AG10803 (cell line): ENCODE measurements around the gene TYRP1.

Experiments used
- DNase-seq: peaks from one replicate; pipeline ENCODE4 v3.0.0; 2010; ENCODE audit warnings: low read depth
- H3K4me3 ChIP-seq: 2 replicates; pipeline ENCODE4 v1.5.1; 2011; ENCODE audit warnings: mild to moderate bottlenecking, low read length, control low read depth
- CTCF ChIP-seq: conservative IDR thresholded peaks from 2 replicates; pipeline ENCODE4 v1.5.1; 2011; ENCODE audit warnings: mild to moderate bottlenecking, low read length, control low read depth, inconsistent platforms

TYRP1 gene

GRCh38 chr9:12696931-12697622, 3.9 kb downstream of the TYRP1 start:
- H3K4me3 ChIP-seq: no peak overlapping the region
- TF ChIP-seq CTCF: no peak
- DNase-seq: peak; percentile 64

DNA sequence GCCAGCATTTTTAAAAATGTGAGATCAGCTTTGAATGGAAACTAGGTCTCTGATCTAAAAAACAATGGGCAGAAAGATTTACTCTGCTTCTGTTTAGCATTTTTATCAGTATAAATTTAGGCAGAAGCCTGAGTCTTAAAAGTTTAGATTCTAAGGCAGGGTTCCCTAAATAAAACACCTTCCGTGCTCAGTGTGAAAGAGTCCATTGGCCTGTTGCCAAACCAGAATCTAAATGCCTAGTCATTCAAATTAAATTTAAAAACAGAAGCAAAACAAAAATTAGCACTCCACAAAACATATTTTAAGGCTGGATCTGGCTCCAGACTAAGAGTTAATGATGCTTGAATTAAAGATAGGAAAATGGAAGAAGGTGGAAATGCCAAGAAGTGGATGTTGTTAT, 4.5 kb downstream of the TYRP1 start:
- TF ChIP-seq CTCF: no peak
- H3K4me3 ChIP-seq: no peak overlapping the region
- no peak for DNase-seq

DNA sequence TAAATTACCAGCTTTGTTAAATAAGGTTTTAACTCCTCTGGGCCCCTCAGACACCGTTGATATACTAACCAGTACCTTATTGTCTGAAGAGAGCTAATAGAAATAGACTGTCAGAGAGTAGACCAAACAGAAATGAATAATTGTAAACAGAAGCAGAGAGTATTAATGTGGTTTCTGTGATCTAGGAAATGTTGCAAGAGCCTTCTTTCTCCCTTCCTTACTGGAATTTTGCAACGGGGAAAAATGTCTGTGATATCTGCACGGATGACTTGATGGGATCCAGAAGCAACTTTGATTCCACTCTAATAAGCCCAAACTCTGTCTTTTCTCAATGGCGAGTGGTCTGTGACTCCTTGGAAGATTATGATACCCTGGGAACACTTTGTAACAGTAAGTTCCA, 5.1 kb downstream of the TYRP1 start:
- no peak for TF ChIP-seq CTCF
- DNase-seq: peak; percentile 75
- no peak overlapping the region for H3K4me3 ChIP-seq

DNA sequence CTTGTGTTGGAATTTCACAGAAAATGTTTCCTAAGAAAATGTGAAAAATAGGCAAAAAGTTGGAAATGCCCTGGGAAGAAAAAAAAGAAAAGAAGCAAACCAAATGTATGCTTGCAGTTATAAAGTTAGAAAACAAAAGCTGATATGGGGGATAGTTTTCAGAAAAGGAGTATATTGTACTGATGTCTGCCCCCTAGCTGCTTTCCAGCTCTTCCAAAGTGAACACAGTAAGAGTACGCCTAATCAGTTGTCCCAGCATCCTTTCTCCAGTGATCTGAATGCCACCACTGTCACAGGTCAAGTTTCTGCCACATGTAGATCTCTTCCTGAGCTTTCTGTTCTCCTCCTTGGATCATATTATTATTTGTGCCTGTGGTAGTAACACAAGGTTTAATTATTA, 5.8 kb downstream of the TYRP1 start:
- no peak overlapping the region for H3K4me3 ChIP-seq
- no peak for DNase-seq
- peak; percentile 9; the same call in 1 of the 2 replicates for TF ChIP-seq CTCF

DNA sequence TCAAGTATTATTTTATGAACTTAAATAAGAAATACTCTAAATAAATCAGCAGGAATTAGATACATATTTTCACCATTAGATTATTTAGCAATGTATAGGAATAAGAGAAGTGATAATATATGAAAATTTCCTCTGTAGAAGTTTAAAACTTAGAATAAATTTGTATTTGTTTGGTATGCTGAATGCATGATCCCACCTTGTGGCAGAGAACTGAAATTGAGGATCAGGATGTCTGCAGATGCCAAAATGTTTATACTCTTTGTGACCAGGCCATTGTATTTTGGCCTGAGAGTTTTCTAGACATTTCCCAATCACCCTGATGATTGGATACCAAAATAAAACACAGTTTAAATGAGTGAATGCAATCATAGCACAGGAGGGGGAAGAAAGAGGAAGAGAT, 6.3 kb downstream of the TYRP1 start:
- peak; percentile 51 for TF ChIP-seq CTCF
- no peak overlapping the region for H3K4me3 ChIP-seq
- DNase-seq: peak; percentile 21

- DNase-seq: no peak
- H3K4me3 ChIP-seq: no peak overlapping the region
- TF ChIP-seq CTCF: no peak
These were observed 7.9 kb downstream of the TYRP1 start for GRCh38 chr9:12701126-12701525.

DNA sequence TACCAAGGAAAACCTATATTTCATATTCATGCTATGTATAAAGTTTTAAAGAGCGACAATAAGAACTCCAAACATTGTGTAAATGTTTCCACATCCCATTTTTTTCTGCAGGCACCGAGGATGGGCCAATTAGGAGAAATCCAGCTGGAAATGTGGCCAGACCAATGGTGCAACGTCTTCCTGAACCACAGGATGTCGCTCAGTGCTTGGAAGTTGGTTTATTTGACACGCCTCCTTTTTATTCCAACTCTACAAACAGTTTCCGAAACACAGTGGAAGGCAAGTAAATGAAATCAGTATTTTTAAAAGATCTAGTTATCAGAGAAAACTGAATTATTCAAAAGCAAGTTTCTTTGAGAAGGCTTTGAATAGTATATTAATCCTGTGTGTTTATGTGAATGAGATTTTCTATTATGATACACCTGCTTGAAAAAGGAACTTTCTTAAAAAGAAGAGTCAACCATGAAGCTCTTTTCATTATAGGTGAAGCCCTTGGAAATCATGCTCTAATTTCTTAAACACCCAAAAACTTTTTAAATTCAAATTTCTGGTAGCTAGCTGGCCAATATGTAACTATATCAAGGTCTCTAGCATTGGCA, 9.1 kb downstream of the TYRP1 start:
- peak; percentile 80 for DNase-seq
- TF ChIP-seq CTCF: peak; percentile 83
- no peak overlapping the region for H3K4me3 ChIP-seq
